ENCODE results near the gene WDR7. TPM values are rescaled to one million over a fixed set of nuclear protein-coding genes. Genes with fewer than 3 reads are reported as not detected.

The WDR7 gene
- total RNA-seq, 6 experiments from 2014 or later: 10.4 to 18.8 (median 15.3) TPM

DNA sequence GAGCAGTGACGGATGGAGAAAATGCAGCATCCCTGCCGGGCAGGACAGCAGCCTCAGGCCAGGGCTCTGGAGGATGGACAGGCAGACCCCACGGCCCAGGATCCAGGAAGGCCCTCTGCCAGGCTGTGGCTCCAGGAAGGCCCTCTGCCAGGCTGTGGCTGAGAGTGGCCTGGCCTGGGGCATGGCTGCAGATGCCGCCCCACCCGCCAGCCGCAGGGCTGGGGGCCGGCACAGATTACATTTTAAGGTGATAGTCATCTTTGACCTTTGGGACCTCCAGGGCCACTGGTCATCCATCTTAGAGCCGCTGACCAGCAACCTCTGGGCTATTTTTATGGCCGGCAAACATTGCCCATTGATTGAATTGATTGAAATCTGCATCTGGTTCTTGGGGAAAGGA is 397.7 kb downstream of the WDR7 start:
- Histone ChIP-seq H3K27ac (no peak overlapping the region), H3K9me3 (no peaks in the 10 kb centered on the region), H3K27me3 (no peaks in the 10 kb centered on the region), H3K36me3 (no peaks in the 10 kb centered on the region), H3K4me1 (peaks cover 0 to 30% (median 4%) of the 10 kb centered on the region in 4 donors), H3K4me3 (no peak overlapping the region)
- no peak for TF ChIP-seq POLR2A (IDR thresholded peaks at IDR 0.05)
- TF ChIP-seq, protein P1, sequence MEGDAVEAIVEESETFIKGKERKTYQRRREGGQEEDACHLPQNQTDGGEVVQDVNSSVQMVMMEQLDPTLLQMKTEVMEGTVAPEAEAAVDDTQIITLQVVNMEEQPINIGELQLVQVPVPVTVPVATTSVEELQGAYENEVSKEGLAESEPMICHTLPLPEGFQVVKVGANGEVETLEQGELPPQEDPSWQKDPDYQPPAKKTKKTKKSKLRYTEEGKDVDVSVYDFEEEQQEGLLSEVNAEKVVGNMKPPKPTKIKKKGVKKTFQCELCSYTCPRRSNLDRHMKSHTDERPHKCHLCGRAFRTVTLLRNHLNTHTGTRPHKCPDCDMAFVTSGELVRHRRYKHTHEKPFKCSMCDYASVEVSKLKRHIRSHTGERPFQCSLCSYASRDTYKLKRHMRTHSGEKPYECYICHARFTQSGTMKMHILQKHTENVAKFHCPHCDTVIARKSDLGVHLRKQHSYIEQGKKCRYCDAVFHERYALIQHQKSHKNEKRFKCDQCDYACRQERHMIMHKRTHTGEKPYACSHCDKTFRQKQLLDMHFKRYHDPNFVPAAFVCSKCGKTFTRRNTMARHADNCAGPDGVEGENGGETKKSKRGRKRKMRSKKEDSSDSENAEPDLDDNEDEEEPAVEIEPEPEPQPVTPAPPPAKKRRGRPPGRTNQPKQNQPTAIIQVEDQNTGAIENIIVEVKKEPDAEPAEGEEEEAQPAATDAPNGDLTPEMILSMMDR (IDR thresholded peaks at IDR 0.05): no peak
- intact Hi-C loops (cut with DNase I): no loop called here
- no peak for DNase-seq
- no peak for ATAC-seq
- 60% methylated on average over 1 of the region's 9 CpGs for WGBS (ENCODE audit: insufficient coverage, low coverage, low lambda C conversion rate, missing lambda C conversion rate)

DNA sequence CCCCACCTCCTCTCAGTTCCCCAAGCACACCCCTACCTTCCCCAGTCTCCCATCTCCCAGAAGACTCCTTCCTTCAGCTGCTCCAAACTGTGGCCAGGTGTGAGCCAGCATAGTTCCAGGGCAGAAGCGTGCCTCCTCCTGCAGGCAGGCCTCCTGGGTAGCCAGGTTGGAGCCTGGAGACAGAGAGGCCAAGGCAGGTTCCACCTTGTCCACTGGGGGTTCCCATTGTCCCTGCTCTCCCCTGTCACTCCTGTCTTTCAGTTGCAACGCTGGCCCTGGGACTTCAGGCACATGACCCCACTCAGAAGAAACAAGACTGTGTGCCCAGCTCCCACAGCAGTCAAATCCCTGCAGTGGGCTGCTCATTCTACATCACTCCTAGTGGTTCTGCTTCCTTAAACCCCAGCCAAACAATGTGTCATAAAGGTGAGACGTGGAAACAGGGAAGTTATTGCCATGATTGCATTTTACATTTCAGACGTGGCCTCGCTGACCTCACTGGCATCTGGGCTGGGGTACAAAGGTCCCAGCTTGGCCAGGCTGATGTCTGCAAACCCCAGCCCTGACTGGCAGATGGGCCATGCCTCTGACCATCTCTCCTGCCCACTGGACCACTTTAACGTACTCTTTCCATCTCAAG is 399.3 kb downstream of the WDR7 start:
- ATAC-seq (peak; percentile 66 to 89 (median 82)), DNase-seq (peak; percentile 57 to 72 (median 64))
- H3K36me3 ChIP-seq: no peaks in the 10 kb centered on the region
- WGBS (ENCODE audit: insufficient coverage, low coverage, low lambda C conversion rate, missing lambda C conversion rate): 19% methylated on average over 3 of the region's 6 CpGs
- H3K9me3 ChIP-seq: no peaks in the 10 kb centered on the region
- H3K27ac ChIP-seq: peak overlapping the region in 1 of 3 donors; percentile 38
- TF ChIP-seq, protein P1 (IDR thresholded peaks at IDR 0.05): no peak
- TF ChIP-seq POLR2A (IDR thresholded peaks at IDR 0.05): no peak
- intact Hi-C loops (cut with DNase I): no loop called here
- no peaks in the 10 kb centered on the region for H3K27me3 ChIP-seq
- H3K4me3 ChIP-seq: no peak overlapping the region
- H3K4me1 ChIP-seq: peaks cover 0 to 30% (median 4%) of the 10 kb centered on the region in 4 donors

DNA sequence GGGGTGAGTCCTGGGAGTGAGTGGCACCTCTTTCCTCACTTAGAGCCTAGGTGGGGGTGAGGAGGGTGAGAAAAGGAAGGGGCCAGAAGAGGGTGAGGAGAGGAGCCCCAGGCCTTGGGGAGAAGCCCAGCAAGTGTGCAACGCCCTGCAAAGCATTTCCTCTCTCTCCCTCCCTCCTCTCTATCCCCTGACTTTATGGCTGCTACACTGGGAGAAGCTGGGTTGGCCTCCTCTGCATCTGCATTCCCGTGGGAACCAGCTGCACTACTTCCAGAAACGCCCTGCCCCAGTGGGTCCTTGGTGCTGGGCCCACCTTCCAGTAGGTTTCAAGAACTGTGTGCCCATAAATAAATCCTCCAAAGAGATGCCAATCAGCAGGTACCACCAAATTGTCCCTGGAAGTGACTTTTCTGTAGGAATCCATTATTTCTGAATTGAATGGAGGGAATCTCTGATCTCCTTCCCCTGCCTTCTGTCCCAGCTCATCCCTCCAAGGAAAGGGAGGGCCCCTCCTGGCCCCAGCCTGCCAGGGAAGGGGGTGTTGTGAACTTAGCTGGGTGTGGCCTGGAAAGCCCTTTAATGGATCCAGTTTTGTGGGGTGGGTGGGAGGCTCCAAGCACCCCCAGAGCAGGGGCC is 400.0 kb downstream of the WDR7 start:
- Histone ChIP-seq H3K4me1 (peaks cover 0 to 30% (median 4%) of the 10 kb centered on the region in 4 donors), H3K9me3 (no peaks in the 10 kb centered on the region), H3K27ac (no peak overlapping the region), H3K4me3 (no peak overlapping the region), H3K36me3 (no peaks in the 10 kb centered on the region), H3K27me3 (no peaks in the 10 kb centered on the region)
- intact Hi-C loops (cut with DNase I): no loop called here
- DNase-seq (no peak), ATAC-seq (peak; percentile 1 to 5 (median 4))
- 22% methylated on average over 1 of the region's 3 CpGs for WGBS (ENCODE audit: insufficient coverage, low coverage, low lambda C conversion rate, missing lambda C conversion rate)
- TF ChIP-seq, protein P1 (IDR thresholded peaks at IDR 0.05): no peak

DNA sequence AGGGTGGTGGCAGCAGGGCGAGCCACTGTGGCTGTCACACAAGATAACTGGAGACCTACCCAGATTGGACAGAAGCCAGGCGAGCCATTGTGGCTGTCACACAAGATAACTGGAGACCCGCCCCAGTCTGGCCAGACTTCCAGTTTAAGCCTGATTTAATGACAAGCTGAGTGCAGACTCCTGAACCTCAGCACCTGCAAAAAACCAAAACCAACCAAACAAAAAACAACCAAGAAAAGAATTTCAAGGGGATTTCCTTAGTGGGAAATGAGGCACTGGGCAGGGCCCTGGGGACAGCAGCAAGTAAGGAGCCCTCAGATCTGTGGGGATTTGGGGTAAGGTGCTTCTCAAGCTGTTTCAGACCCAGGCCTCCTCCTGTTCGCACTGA is 400.5 kb downstream of the WDR7 start:
- DNase-seq: peak in 2 of 3 donors; percentile 58
- intact Hi-C loops (cut with DNase I): no loop called here
- WGBS (ENCODE audit: insufficient coverage, low coverage, low lambda C conversion rate, missing lambda C conversion rate): 69% methylated on average over 4 of the region's 4 CpGs
- peak in 2 of 4 donors; percentile 7 to 35 for ATAC-seq
- Histone ChIP-seq H3K4me3 (no peak overlapping the region), H3K36me3 (no peaks in the 10 kb centered on the region), H3K27ac (no peak overlapping the region), H3K27me3 (no peaks in the 10 kb centered on the region), H3K4me1 (peaks cover 0 to 30% (median 4%) of the 10 kb centered on the region in 4 donors), H3K9me3 (no peaks in the 10 kb centered on the region)
- TF ChIP-seq POLR2A (IDR thresholded peaks at IDR 0.05): no peak
- TF ChIP-seq, protein P1 (IDR thresholded peaks at IDR 0.05): no peak
